Right lobe of liver (tissue), 6 donors: ENCODE results near the gene HTN3. TPM values are rescaled to one million over a fixed set of nuclear protein-coding genes. Genes with fewer than 3 reads are reported as not detected.
"Not testable (repeated sequence)": the region's sequence is repeated elsewhere in the genome, so short reads cannot be mapped to it uniquely, and the experiment has no call there.

ENCODE experiments used
- ATAC-seq, 4 donors: fragments of 200-7000 bp; cut with Tn5 transposase; one replicate each; pipeline ENCODE4 v1.9.1; 2020; ENCODE audit warnings: mild to moderate bottlenecking in 4 of 4, moderate library complexity in 4 of 4
- DNase-seq, 3 donors: peaks; one replicate each; pipeline ENCODE4 v3.0.0-alpha.2; 2020
- H3K27ac ChIP-seq, 3 donors: fragments of 200-600 bp; one replicate each; pipeline ENCODE4 v1.8.0; 2022
- H3K27me3 ChIP-seq, 2 donors: fragments of 200-600 bp; one replicate each; pipeline ENCODE4 v1.8.0; 2022
- H3K36me3 ChIP-seq, 4 donors: fragments of 200-600 bp; sonication (generic) in 1 of 4; one replicate each; pipeline versions ENCODE4 v1.5.1 to v1.8.0; 2017 to 2022; ENCODE audit warnings: control low read depth in 1 of 4
- H3K4me1 ChIP-seq, 4 donors: fragments of 200-600 bp; sonication (generic) in 1 of 4; one replicate each; pipeline versions ENCODE4 v1.5.1 to v1.8.0; 2017 to 2022; ENCODE audit warnings: control low read depth in 1 of 4
- H3K4me3 ChIP-seq, 3 donors: fragments of 200-600 bp; one replicate each; pipeline ENCODE4 v1.8.0; 2022
- H3K9me3 ChIP-seq, 4 donors: fragments of 200-600 bp; sonication (generic) in 1 of 4; one replicate each; pipeline versions ENCODE4 v1.5.1 to v1.8.0; 2017 to 2022; ENCODE audit warnings: control low read depth in 1 of 4
- CTCF ChIP-seq, 4 donors: fragments of 200-600 bp in 3 of 4; fragments of 450-650 bp in 1 of 4; IDR thresholded peaks; one replicate each; pipeline versions ENCODE4 v1.5.1 to v1.8.0; 2016 to 2022; ENCODE audit warnings: antibody characterized with exemption in 4 of 4, mild to moderate bottlenecking in 2 of 4
- POLR2A ChIP-seq: fragments of 450-650 bp; IDR thresholded peaks from one replicate; pipeline ENCODE4 v1.6.1; 2017; ENCODE audit warnings: antibody characterized with exemption, mild to moderate bottlenecking
- WGBS: methylation state at CpG from one replicate; pipeline ENCODE4 v1.1.6; 2018; ENCODE audit warnings: low coverage, low lambda C conversion rate; ENCODE audit not compliant: insufficient coverage; ENCODE audit errors: missing lambda C conversion rate; 5-methylcytosine and 5-hydroxymethylcytosine counted together
- intact Hi-C, 2 donors: fragments of 100-400 bp; cut with DNase I; formaldehyde crosslinking; loops; one replicate each; pipeline versions ENCODE4 v1.11.2 to v1.14.1; 2022
- total RNA-seq, 6 experiments: library from RNA; depleted of rRNA in 2 of 6; stranded (reverse); fragments of >200 nt in 2 of 6; fragmentation: NEBNext Ultra II Directional in 3 of 6; extraction: Animal tissue kit (Norgen Biotek cat#: 25700) in 3 of 6; gene quantifications; one replicate each; pipeline versions ENCODE4 v1.1.0 to v1.2.4, GENCODE V29; 2016 to 2023
- donor health status: DM: no; HTN: yes; CAD: no.
- donor health status: DM: no; HTN: no; CAD: no.
- donor health status: DM: no; HTN: no; CAD: no.
- donor health status: DM: no; HTN: yes; CAD: no.
- donor health status: DM: no; HTN: yes; CAD: no.

HTN3 gene
- total RNA-seq, 6 experiments from 2014 or later = not detected

DNA sequence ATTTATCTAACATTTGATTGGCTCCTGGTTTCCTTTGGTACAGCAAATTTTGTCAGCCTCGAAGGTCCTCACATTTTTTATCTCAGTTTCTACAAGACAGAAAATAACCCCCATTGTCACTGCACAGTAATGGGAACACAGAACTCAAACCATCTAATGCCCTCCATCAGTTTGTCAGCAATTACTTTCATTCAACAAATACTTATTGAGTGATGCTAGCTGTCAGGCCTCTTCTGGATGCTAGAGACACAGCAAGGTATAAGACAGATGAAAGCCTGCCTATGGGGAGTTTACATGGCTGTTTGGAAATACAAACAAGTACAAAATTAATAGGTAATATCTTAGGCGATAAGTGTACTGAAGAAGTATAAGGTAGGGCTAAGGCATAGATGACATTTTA is 5.0 kb upstream of the HTN3 start:
- WGBS = 63% methylated on average over 2 of the region's 2 CpGs
- Histone ChIP-seq H3K4me1 (no peaks in the 10 kb centered on the region), H3K27ac (no peak overlapping the region), H3K4me3 (no peak overlapping the region), H3K27me3 (no peaks in the 10 kb centered on the region), H3K36me3 (no peaks in the 10 kb centered on the region), H3K9me3 (no peaks in the 10 kb centered on the region)
- ATAC-seq = no peak
- intact Hi-C loops = no loop called here
- TF ChIP-seq POLR2A = no peak
- TF ChIP-seq CTCF (IDR thresholded peaks at IDR 0.05) = no peak
- no peak for DNase-seq

DNA sequence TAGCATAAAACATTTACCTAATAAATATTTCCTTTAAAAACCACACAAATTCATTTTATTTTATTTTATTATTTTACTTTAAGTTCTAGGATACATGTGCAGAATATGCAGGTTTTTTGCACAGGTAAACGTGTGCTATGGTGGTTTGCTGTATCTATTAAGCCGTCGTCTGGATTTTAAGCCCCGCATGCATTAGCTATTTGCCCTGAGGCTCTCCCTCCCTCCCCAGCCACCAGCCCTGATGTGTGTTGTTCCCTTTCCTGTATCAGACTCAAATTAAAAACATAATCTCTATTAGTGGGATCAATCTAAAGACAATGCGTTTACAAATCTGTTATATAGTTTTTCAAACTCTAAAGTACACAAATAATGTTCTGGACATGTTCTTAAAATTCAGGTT is 1.2 kb upstream of the HTN3 start:
- no peak for DNase-seq
- Histone ChIP-seq H3K4me1 (no peaks in the 10 kb centered on the region), H3K9me3 (no peaks in the 10 kb centered on the region), H3K27ac (no peak overlapping the region), H3K27me3 (no peaks in the 10 kb centered on the region), H3K36me3 (no peaks in the 10 kb centered on the region), H3K4me3 (no peak overlapping the region)
- ATAC-seq = no peak
- intact Hi-C loops = no loop called here
- WGBS = 71% methylated on average over 5 of the region's 5 CpGs
- TF ChIP-seq POLR2A = no peak
- TF ChIP-seq CTCF (IDR thresholded peaks at IDR 0.05) = no peak

GRCh38 chr4:70037559-70037958 is 9.3 kb downstream of the HTN3 start:
- H3K9me3 ChIP-seq, H3K27ac ChIP-seq, H3K4me1 ChIP-seq, ATAC-seq, intact Hi-C loops, H3K27me3 ChIP-seq, H3K4me3 ChIP-seq, DNase-seq, H3K36me3 ChIP-seq: not testable (repeated sequence)
- 85% methylated on average over 3 of the region's 18 CpGs for WGBS

DNA sequence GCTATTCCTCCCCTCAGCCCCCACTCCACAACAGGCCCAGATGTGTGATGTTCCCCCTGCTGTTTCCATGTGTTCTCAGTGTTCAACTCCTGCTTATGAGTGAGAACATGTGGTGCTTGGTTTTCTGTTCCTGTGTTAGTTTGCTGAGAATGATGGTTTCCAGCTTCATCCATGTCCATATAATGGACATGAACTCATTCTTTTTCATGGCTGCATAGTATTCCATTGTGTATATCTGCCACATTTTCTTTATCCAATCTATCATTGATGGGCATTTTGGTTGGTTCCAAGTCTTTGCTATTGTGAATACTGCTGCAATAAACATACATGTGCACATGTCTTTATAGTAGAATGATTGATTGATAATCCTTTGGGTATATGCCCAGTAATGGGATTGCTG is 11.7 kb downstream of the HTN3 start:
- H3K4me1 ChIP-seq, intact Hi-C loops, H3K36me3 ChIP-seq, H3K4me3 ChIP-seq, ATAC-seq, H3K27ac ChIP-seq, H3K27me3 ChIP-seq, DNase-seq, H3K9me3 ChIP-seq: not testable (repeated sequence)

- Histone ChIP-seq H3K27me3 (no peaks in the 10 kb centered on the region), H3K9me3 (no peaks in the 10 kb centered on the region), H3K4me3 (no peak overlapping the region), H3K27ac (no peak overlapping the region), H3K4me1 (no peaks in the 10 kb centered on the region), H3K36me3 (no peaks in the 10 kb centered on the region)
- intact Hi-C loops = no loop called here
- DNase-seq = no peak
- ATAC-seq = no peak
- TF ChIP-seq POLR2A (no peak), CTCF (IDR thresholded peaks at IDR 0.05) (no peak)
- WGBS = 44% methylated on average over 3 of the region's 7 CpGs
Observed at GRCh38 chr4:70041652-70042286, 13.5 kb downstream of the HTN3 start.

GRCh38 chr4:70050138-70050537 is 21.9 kb downstream of the HTN3 start, which contains the start of gene HTN1:
HTN1 (plus strand) TSS chr4:70050438; CDS start chr4:70053077, 2,639 bp downstream.
- 63% methylated on average over 4 of the region's 6 CpGs for WGBS

GRCh38 chr4:70056534-70056933 is 28.3 kb downstream of the HTN3 start:
- ATAC-seq, H3K36me3 ChIP-seq, H3K9me3 ChIP-seq, intact Hi-C loops, H3K4me1 ChIP-seq, H3K4me3 ChIP-seq, DNase-seq, H3K27ac ChIP-seq, H3K27me3 ChIP-seq: not testable (repeated sequence)
- 7% methylated on average over 1 of the region's 1 CpG for WGBS

More at GRCh38 chr4:70050138-70050537, 21.9 kb downstream of the HTN3 start, which contains the start of gene HTN1:
- H3K36me3 ChIP-seq, DNase-seq, H3K9me3 ChIP-seq, H3K27me3 ChIP-seq, H3K4me1 ChIP-seq, intact Hi-C loops, ATAC-seq, H3K4me3 ChIP-seq, H3K27ac ChIP-seq: not testable (repeated sequence)
